Heart left ventricle (tissue), 16 donors: ENCODE measurements around the gene KLHL20. TPM values are rescaled to one million over a fixed set of nuclear protein-coding genes. Genes with fewer than 3 reads are reported as not detected.

ENCODE experiments used
- ATAC-seq, 4 donors: fragments of 200-7000 bp; cut with Tn5 transposase; one replicate each; pipeline ENCODE4 v1.9.1; 2020 to 2022; ENCODE audit warnings: moderate library complexity in 4 of 4, mild to moderate bottlenecking in 3 of 4, moderate number of reproducible peaks in 1 of 4
- DNase-seq, 5 donors: peaks; one replicate each; pipeline ENCODE4 v3.0.0-alpha.2; 2020
- H3K27ac ChIP-seq, 12 donors: fragments of 200-600 bp; sonication (generic) in 4 of 12; one replicate each; pipeline versions ENCODE4 v1.5.0 to v1.8.0; 2016 to 2022; ENCODE audit warnings: mild to moderate bottlenecking in 2 of 12
- H3K27me3 ChIP-seq, 9 donors: fragments of 200-600 bp; sonication (generic) in 2 of 9; one replicate each; pipeline versions ENCODE4 v1.5.1 to v1.8.0; 2016 to 2022; ENCODE audit warnings: mild to moderate bottlenecking in 3 of 9
- H3K36me3 ChIP-seq, 9 donors: fragments of 200-600 bp; sonication (generic) in 2 of 9; one replicate each; pipeline versions ENCODE4 v1.5.0 to v1.8.0; 2018 to 2022; ENCODE audit warnings: mild to moderate bottlenecking in 2 of 9
- H3K4me1 ChIP-seq, 12 donors: fragments of 200-600 bp; sonication (generic) in 4 of 12; one replicate each; pipeline versions ENCODE4 v1.5.0 to v1.8.0; 2016 to 2022; ENCODE audit warnings: mild to moderate bottlenecking in 3 of 12
- H3K4me3 ChIP-seq, 12 donors: fragments of 200-600 bp; sonication (generic) in 4 of 12; one replicate each; pipeline versions ENCODE4 v1.5.0 to v1.8.0; 2017 to 2022; ENCODE audit warnings: mild to moderate bottlenecking in 9 of 12, moderate library complexity in 4 of 12
- H3K9me3 ChIP-seq, 12 donors: fragments of 200-600 bp; sonication (generic) in 4 of 12; one replicate each; pipeline versions ENCODE4 v1.5.0 to v1.8.0; 2016 to 2022; ENCODE audit warnings: mild to moderate bottlenecking in 1 of 12
- POLR2A ChIP-seq, 2 donors: fragments of 450-650 bp; IDR thresholded peaks; one replicate each; pipeline ENCODE4 v1.6.1; 2017; ENCODE audit warnings: antibody characterized with exemption in 2 of 2, mild to moderate bottlenecking in 2 of 2, moderate library complexity in 2 of 2
- WGBS, 4 donors: extraction: QIAGEN DNeasy Blood & Tissue Kit in 2 of 4; methylation state at CpG; one replicate each; pipeline versions ENCODE4 v1.1.5 to v1.1.7; 2013 to 2018; 5-methylcytosine and 5-hydroxymethylcytosine counted together
- intact Hi-C, 10 donors: fragments of 100-400 bp; cut with DNase I; formaldehyde crosslinking; loops; one replicate each; pipeline versions ENCODE4 v1.11.1 to v1.14.2; 2022
- polyA plus RNA-seq, 2 donors: library from polyadenylated mRNA; stranded (reverse); fragments of 200-250 nt; gene quantifications; one replicate each; pipeline ENCODE4 v1.2.3, GENCODE V29; 2013
- total RNA-seq, 9 donors: library from RNA; depleted of rRNA in 2 of 9; stranded (reverse); fragments of >200 nt in 2 of 9; fragmentation: NEBNext Ultra II Directional in 3 of 9; extraction: Animal tissue kit (Norgen Biotek cat#: 25700) in 3 of 9; gene quantifications; one replicate each; pipeline versions ENCODE4 v1.1.0 to v1.2.4, GENCODE V29; 2016 to 2023
- TF ChIP-seq, protein P1 (sequence below), 12 donors: fragments of 200-600 bp; sonication (generic) in 4 of 12; IDR thresholded peaks; one replicate each; pipeline versions ENCODE4 v1.5.0 to v1.8.0; 2018 to 2022; ENCODE audit warnings: antibody characterized with exemption in 12 of 12, mild to moderate bottlenecking in 5 of 12
- donor health status: ischemic (EF 13 %, LVEDD 7.1; RV severe dilation, severe dysfunction).
- donor health status: healthy with polysubstance abuse.
- donor health status: DM: no; HTN: yes; CAD: no.
- donor health status: DM: no; HTN: no; CAD: no.
- donor health status: ischemic (EF 25% LVEDD 6.9; RV normal size, moderate dysfunction).
- donor health status: ischemic (EF 25% LVEDD 5.7; RV mildly dilated, moderate dysfunction).
- donor health status: healthy.
- donor health status: DM: yes; HTN: yes; CAD: no.
- donor health status: ischemic (EF 35%, LVEDD 5.7; RV mildly dilated, moderate dysfunction).
- donor health status: nonischemic (EF 11% LVEDD 7.7; RV severe dilation, severe dysfunction).
- donor health status: DM: yes; HTN: yes; CAD: no.
- donor health status: PGD.
- donor health status: ischemic (EF 29% LVEDD 5.4; RV normal size, mild dysfunction).
- donor health status: nonischemic (EF 23%, LVEDD 6.1; RV moderate dilation, normal function).

Gene KLHL20
- total and polyA plus RNA-seq, 11 donors, result 4.2 to 20.1 (median 16.7) TPM

DNA sequence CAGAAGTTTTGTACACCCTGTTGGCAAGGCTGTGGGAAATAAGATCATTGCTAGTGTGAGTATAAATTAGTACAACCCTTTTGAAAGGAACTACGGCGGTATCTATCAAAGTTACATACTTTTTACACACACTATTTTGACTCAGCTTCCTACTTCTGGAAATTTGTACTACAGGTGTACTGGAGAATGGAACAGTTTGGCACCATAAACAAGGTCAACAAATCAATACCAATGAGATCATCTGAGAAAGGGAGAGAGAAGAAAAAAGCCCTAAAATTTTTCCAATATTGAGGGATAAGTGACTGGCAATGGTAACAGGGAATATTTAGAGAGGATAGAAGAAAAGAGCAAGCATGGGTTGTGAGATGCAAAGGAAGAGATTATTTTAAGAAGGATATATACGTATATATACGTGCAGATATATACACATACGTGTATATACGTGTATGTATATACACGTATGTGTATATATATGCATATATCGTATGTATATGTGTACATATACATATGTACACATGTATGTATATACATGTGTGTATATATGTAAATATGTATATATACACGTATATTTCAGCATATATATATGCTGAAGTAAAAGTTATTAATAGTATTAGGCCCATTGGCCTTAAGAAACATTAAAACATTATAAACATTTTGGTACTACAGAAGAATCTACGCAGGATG, 27.6 kb downstream of the KLHL20 start:
- no peak for TF ChIP-seq POLR2A (IDR thresholded peaks at IDR 0.05)
- TF ChIP-seq, protein P1, sequence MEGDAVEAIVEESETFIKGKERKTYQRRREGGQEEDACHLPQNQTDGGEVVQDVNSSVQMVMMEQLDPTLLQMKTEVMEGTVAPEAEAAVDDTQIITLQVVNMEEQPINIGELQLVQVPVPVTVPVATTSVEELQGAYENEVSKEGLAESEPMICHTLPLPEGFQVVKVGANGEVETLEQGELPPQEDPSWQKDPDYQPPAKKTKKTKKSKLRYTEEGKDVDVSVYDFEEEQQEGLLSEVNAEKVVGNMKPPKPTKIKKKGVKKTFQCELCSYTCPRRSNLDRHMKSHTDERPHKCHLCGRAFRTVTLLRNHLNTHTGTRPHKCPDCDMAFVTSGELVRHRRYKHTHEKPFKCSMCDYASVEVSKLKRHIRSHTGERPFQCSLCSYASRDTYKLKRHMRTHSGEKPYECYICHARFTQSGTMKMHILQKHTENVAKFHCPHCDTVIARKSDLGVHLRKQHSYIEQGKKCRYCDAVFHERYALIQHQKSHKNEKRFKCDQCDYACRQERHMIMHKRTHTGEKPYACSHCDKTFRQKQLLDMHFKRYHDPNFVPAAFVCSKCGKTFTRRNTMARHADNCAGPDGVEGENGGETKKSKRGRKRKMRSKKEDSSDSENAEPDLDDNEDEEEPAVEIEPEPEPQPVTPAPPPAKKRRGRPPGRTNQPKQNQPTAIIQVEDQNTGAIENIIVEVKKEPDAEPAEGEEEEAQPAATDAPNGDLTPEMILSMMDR (IDR thresholded peaks at IDR 0.05), result no peak
- ATAC-seq (no peak), DNase-seq (no peak)
- intact Hi-C loops, result no loop called here
- WGBS, 4 donors, result 93 to 98% (median 95%) methylated on average over 10 of the region's 10 CpGs
- no peaks in the 10 kb centered on the region for H3K27me3 ChIP-seq
- H3K36me3 ChIP-seq, result peaks cover 0 to 23% (median 15%) of the 10 kb centered on the region in 9 donors
- no peak overlapping the region for H3K27ac ChIP-seq
- H3K4me1 ChIP-seq, result no peaks in the 10 kb centered on the region
- H3K4me3 ChIP-seq, result no peak overlapping the region
- peaks cover 0 to 7% (median 0%) of the 10 kb centered on the region in 12 donors for H3K9me3 ChIP-seq

DNA sequence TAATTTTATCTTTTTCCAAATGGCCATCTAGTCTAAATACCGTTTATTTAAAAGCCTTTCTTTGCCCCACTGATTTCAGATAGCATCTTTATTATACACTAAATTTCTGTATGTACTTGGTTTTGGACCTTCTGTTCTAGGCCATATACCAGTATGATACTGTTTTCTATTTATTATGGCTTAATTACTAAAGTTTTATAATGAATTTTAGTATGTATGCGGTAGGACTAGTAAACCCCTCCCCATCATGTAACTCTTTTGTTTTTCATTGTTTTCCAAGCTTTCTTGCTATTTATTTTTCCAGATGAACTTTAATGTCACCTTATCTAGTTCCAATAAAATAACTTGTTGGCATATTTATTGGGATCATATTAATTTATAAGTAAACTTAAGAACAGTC, 29.9 kb downstream of the KLHL20 start:
- intact Hi-C loops, result no loop called here

DNA sequence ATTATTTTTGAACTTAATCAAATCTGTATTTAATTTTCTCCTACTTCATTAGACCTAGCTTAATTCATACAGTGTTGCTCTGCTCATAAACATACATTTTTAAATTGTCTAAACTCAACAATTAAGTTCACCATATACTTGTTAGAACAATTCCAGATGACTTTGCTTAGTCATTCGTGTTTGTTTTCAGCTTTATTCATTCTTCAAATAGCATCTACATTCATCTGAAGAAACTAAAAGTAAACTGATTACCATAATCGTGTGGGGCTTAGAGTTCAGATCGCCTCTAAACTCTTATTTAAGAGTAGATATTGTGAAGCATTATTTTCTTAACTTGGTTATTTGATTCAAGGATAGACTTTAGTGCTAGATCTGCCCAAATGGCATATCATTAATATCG, 34.4 kb downstream of the KLHL20 start:
- peaks cover 0 to 7% (median 0%) of the 10 kb centered on the region in 12 donors for H3K4me1 ChIP-seq
- no peak overlapping the region for H3K27ac ChIP-seq
- WGBS, 4 donors, result 92 to 94% (median 93%) methylated on average over 4 of the region's 4 CpGs
- DNase-seq (no peak), ATAC-seq (no peak)
- peaks cover 0 to 33% (median 28%) of the 10 kb centered on the region in 9 donors for H3K36me3 ChIP-seq
- TF ChIP-seq, protein P1 (IDR thresholded peaks at IDR 0.05), result no peak
- no peak for TF ChIP-seq POLR2A (IDR thresholded peaks at IDR 0.05)
- H3K4me3 ChIP-seq, result no peak overlapping the region
- H3K9me3 ChIP-seq, result no peaks in the 10 kb centered on the region
- H3K27me3 ChIP-seq, result no peaks in the 10 kb centered on the region
- intact Hi-C loops, result no loop called here

More for the DNA sequence above, 29.9 kb downstream of the KLHL20 start:
- no peaks in the 10 kb centered on the region for H3K27me3 ChIP-seq
- WGBS, 4 donors, result 89 to 95% (median 94%) methylated on average over 2 of the region's 2 CpGs
- peaks cover 0 to 5% (median 0%) of the 10 kb centered on the region in 12 donors for H3K9me3 ChIP-seq
- peaks cover 0 to 19% (median 11%) of the 10 kb centered on the region in 9 donors for H3K36me3 ChIP-seq
- TF ChIP-seq POLR2A (IDR thresholded peaks at IDR 0.05), result no peak
- TF ChIP-seq, protein P1 (IDR thresholded peaks at IDR 0.05), result no peak
- H3K27ac ChIP-seq, result no peak overlapping the region
- DNase-seq (no peak), ATAC-seq (no peak)
- H3K4me1 ChIP-seq, result peaks cover 0 to 5% (median 0%) of the 10 kb centered on the region in 12 donors
- H3K4me3 ChIP-seq, result no peak overlapping the region

DNA sequence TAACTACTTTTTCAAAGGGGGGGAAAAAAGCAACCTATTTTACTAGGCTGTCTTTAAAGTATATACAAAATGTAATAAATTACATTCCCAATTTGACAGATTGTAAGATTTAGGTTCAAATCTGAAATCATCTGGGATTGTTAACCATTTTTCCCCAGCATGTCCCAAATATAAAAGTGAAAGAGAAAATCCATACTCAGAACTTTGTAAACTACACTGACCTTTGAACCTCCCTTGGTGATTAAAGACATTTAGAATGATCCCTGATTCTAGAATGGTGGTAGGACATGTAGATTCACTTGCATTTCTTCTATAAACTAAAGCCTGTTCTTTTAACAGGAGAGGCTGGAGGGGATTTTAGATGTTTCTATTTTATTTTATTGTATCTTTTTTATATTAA, 39.0 kb downstream of the KLHL20 start:
- no peaks in the 10 kb centered on the region for H3K27me3 ChIP-seq
- H3K9me3 ChIP-seq, result no peaks in the 10 kb centered on the region
- peaks cover 0 to 80% (median 73%) of the 10 kb centered on the region in 9 donors for H3K36me3 ChIP-seq
- DNase-seq (no peak), ATAC-seq (no peak)
- no peak overlapping the region for H3K4me3 ChIP-seq
- peaks cover 0 to 7% (median 0%) of the 10 kb centered on the region in 12 donors for H3K4me1 ChIP-seq
- TF ChIP-seq, protein P1 (IDR thresholded peaks at IDR 0.05), result no peak
- TF ChIP-seq POLR2A (IDR thresholded peaks at IDR 0.05), result no peak
- intact Hi-C loops, result no loop called here
- no peak overlapping the region for H3K27ac ChIP-seq
